SK-N-DZ (cell line): ENCODE measurements around the gene NR2C2. TPM values are rescaled to one million over a fixed set of nuclear protein-coding genes. Genes with fewer than 3 reads are reported as not detected.
A peak's percentile ranks its signal among the peaks of the same experiment; 100 is the strongest.
"Not testable (repeated sequence)": the region's sequence is repeated elsewhere in the genome, so short reads cannot be mapped to it uniquely, and the experiment has no call there.

ENCODE experiments used
- DNase-seq: peaks from one replicate; pipeline ENCODE4 v3.0.0-alpha.2; 2015; ENCODE audit warnings: low spot score
- polyA plus RNA-seq, 2 experiments: library from polyadenylated mRNA; depleted of rRNA; stranded (reverse); fragments of >200 nt; gene quantifications; 2 replicates each; pipeline ENCODE4 v1.2.3, GENCODE V29; 2014

Gene NR2C2
- 21.5 and 29.0 TPM in 2 replicates for polyA plus RNA-seq (2014; cell fraction: cytosol; rRNA removed)
- polyA plus RNA-seq (2014; cell fraction: nucleus; rRNA removed), result 58.4 and 98.9 TPM in 2 replicates

DNA sequence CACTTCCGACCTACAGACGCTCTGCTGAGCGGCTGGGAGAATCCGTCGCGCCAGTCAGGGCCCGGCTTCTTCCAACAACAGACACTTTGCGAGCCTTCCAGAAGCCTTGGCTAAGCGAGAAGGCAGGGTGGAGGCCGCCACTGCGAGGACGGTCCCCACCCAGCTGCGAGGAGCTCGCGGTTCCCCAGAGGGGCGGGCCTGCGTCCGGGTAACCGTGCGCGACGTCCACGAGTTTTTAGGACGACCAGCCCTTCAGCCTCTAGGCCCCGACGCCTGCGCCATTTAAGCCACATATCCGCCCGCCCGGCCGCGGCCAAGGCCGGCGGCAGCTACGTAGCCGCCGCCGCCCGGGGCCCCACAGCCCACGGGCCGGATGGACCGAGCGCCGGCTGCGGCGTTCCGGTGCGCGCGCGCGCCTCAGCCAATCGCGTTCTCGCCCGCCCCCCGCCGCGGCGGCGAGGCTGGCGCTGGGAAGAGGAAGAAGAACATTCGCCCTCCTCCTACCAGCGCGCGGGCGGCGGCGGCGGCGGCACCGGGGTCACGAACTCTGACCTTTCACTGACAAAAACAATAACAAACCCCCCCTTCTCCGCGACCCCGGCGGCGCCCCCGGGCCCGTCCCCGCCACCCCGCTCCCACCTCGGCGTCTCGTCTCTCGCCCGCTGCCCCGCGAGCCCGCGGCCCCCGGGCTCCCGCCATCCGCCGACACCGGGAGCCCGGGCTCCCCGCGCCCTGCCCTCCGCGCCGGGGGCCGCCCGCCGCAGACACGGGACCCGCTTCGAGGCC is at the start of gene NR2C2:
NR2C2 (plus strand) TSS at position 484 of the 786 bp plus-strand sequence. CDS start 56,332 bp downstream, outside the sequence.
- peak; percentile 82 for DNase-seq

GRCh38 chr3:14898929-14899328 is 48.5 kb upstream of the NR2C2 start:
- DNase-seq, result no peak

DNA sequence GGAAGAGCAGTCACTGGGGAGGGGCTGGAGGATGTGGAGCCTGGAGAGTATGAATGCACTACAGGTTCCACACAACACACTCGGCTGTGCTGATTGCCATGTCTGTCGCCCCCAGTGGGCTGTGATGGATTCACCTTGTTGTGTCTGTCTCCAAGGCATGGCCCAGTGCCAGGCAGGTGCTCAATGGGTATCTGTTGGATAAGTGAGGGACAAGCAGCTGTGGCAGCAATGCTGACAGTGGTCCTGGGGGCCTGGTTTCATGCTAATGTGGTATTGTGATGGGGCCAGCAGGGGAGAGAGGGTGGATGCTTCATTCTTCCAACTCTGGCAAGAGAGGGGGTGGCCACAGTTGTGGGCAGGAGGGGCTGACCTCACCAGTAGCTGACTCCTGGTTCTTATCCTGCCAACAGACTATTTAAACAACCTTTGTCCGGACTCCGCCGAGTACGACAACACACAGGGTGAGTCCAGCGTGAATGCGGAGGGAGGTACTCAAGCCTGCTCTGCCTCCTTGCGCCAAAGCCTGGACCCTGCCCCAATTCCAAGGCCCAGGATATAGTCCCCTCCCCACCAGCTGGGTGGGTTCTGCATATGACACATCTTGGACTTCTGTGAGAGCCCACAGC is 47.3 kb upstream of the NR2C2 start:
- DNase-seq, result no peak

DNA sequence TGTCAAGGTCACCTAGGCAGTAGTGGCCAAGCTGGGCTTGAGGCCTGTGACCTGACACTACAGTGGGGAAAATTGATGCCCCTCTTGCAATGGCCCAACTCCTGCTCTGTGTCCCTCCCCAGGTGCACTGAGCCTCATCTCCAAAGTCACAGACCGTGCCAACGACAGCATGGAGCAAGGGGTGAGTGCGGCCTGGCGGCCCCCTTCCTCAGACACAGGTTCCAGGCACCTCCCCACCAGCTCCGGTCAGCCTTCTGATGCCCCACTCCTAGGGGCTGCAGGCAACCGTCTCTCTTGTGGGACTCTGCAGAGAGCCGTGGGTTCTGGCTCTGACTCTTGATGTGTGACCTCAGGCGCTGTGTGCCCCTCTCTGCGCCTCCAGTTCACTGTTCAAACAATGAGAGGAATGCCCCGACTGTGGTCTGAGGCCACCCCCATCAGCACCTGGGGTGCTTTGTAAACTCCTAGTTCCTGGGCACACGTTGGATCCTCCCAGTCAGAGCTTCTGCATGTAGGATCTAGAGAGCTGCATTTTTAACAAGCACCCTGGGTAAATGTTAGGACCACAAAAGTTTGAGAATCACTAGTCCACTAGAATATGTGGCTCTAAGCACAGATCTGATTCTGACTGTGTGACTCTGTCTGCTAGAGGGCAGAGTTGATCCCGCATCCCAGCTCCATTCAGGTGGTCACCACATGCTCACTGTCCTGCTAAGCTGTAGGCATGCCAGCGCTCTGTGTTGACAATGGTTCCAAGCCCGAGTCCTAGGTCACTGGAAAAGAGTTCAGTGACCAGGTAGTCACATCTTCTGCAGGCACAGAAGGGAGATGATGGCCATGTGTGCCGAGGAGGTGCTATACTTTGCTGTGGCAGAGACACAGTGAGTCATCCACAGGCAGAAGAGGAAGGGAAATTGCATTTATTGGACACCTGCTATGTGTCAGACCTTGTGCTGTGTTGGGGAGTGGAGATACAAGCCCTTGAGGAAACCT is 46.2 kb upstream of the NR2C2 start:
- no peak for DNase-seq

DNA sequence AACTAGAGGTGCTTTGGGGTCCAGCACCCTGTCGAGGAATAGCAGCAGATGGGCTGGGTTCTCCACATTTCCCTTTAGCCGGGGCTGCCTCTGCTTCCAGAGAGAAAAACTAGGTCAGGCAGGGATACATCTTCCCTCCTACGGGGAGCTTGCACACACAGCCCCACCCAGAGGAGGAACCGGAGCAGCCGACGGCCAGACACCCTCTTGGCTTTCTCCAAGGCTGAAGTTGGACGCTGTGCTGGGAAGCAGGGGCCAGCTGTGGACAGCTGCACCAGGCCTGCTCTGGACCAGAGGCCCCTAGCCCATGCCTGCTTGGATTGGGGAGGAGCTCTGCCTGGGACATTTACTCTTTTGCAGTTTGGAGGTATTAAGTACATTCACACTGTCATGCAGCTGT is 44.7 kb upstream of the NR2C2 start:
- DNase-seq, result no peak

DNA sequence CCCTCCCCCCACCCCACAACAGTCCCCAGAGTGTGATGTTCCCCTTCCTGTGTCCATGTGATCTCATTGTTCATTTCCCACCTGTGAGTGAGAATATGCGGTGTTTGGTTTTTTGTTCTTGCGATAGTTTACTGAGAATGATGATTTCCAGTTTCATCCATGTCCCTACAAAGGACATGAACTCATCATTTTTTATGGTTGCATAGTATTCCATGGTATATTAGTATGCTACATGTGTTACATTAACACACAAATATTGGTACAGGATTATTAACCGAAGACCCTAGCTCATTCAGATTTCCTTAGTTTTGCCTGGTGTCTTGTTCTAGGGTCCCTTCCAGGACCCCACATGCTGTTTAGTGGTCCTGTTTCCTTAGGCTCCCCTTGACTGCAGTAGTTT is 43.9 kb upstream of the NR2C2 start:
- DNase-seq, result not testable (repeated sequence)

- DNase-seq, result no peak
These were observed 42.2 kb upstream of the NR2C2 start for GRCh38 chr3:14905055-14905657.

DNA sequence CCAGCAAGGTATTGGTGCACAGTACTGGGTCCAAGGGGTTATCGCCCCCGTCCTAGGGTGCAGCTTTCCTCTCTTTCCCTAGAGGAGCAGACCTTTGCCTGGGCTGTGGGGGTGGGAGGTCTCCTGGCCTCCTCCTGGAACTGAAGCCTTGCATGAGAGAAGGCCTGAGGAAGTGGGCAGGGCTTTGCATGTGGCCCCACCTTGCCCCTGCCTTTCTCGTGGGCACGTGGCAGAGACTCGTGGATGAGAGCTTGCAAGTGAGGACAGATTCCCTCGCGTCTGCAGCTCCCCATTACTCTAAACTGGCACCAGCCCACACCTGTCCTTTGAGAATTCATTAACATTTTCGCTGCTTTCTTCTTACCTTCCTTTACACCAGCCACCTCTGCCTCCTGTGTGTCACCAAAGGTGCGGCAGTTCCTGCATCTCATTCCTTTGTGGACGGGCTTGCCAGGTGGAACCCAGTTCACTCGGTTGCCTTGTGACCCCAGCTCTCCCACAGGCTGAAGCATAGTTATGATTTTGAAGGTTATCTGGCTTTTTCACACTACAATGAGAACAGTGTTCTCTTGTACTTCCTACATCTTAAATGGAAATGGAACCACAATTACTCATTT is 40.9 kb upstream of the NR2C2 start:
- DNase-seq, result no peak

DNA sequence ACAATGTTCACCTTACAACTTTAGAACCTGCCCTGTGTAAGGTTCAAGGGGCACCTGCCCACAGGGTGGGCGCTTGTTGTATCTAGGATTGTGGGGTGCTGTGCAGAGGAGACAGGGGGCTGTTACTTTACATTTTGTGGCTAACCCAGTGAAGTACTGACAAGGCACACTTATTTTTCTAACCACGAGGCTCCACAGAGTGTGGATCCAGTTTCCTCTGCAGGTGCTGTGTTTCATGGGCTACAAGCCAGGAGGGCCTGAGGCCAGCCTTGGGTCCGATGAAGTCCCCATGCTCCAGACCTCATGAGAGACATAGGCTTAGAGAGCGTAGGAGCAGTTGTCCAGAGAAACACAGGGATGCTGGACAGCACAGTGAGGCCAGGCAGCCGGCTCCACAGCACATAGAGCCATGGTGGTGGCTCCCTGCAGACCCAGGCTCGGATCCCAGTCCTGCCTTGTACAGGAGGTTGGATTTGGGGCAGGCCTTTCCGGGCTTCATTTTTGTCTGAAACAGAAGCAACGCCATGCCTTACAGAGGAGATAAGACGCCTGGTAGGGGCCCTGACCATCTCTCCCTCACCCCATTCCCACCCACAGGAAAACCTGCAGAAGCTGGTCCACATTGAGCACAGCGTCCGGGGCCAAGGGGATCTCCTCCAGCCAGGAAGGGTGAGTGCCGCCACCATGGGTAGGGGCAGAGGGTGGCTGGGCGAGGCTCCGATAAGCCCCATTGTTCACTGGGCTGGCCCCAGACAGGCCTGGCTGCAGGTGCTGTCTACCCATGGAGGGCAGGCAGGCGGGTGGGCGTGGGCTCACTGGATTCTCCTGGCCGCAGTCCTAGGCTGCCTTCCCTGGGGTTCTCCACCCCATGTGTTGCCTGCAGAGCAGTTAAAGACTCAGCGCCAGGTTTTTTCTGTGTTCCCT is 40.1 kb upstream of the NR2C2 start:
- no peak for DNase-seq

- DNase-seq, result no peak
These were observed 38.1 kb upstream of the NR2C2 start for GRCh38 chr3:14909250-14909649.

DNA sequence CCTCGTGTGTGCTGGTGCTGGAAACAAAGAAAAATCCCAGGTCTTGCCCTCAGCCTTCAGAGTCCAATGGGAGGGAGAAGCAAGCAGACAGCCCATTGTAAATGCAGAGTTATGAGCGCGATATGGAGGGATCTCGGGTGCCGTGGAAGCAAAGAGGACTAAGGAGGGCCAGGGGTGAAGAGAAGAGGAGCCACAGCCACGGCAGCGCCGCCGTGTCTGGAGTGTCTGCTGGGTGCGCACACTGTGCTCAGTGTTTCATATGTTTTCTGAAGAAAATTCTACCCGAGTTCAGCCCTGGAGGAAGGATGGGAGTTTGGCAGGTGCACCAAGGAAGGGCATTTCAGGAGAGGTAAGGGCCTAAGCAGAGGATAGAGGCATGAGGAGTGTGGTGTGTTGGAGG is 35.7 kb upstream of the NR2C2 start:
- no peak for DNase-seq

- DNase-seq, result no peak
These were observed 34.1 kb upstream of the NR2C2 start for GRCh38 chr3:14913071-14913925.

DNA sequence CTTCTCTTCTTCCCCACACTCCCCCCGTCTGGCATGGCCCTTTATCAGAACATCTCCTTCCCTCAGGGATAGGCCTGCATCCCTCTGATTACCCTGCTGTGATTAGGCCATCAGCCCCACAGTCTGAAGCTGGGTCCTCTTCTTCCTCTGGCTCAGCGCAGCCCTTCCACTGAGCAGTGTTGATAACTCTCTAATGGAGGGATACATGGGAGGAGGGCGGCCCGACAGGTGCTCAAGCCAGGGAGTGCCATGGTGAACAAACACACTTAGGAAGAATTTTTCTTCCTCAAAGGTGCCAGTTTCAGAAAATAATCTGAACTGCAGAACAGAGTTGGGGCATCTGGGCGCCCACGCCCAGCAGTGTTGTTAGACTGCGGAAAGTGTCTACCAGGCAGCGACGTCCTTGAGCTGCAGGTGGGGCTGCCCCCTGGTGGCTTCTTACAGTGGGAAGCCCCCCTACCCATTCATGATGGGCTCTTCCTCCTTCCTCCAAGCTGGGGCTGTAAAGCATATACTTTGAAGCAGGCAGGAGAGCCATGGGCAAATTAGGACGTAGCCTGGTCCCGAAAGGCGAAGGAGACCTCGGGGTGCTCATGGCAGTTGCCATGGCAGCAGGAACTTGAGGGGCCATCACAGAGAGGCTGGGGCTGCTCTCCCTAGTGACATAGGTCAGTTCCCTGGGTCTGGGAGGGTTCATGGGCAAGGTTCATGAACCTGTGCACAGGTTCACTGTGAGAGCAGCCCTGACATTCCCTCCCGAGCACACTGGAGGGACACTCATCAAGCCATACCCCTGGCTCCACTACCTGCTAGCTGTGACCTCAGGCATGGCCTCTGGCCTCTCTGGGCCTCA is 33.2 kb upstream of the NR2C2 start:
- peak; percentile 71 for DNase-seq

DNA sequence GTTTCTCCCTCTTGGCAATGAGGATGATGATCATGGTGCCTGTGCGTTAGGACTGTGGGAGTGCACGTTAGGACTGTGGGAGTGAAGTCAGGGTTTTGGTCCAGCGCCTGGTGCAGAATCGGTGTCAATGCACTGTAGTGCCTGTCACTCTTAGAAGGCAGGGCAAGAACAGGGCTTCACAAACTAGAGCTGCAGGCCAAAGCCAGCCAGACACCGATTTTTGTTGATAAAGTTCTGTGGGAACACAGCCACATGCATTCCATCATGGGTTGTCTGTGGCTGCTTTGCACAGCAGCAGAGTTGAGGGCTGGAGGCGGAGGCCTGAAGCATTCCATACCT is 32.6 kb upstream of the NR2C2 start:
- DNase-seq, result no peak

- DNase-seq, result no peak
These were observed 31.7 kb upstream of the NR2C2 start for GRCh38 chr3:14915636-14916222.

- DNase-seq, result no peak
These were observed 29.0 kb upstream of the NR2C2 start for GRCh38 chr3:14918356-14918860.

DNA sequence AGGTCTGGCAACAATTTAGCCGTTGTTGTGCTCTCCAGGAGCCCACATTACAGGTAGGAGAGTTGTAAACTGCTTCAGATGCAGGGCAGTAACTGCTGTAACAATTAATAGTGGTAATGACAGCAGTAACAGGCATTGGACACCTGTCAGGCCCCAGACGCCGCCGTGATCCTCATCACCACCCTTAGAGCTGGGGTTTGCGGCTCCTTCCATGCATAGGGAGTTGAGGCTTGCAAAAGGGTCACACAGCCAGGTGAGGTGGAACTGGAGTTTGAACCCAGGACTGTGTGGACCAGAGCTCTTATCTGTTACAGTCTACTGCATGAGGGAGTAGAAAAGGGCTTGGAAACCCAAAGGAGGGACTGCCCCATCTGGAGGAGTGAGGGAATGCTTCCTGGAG is 26.8 kb upstream of the NR2C2 start:
- no peak for DNase-seq
